GM18519 (cell line): ENCODE data around the gene XAB2.

ENCODE experiments used
- ATAC-seq: cut with Tn5 transposase; IDR thresholded peaks from one replicate; pipeline ENCODE4 v1.9.1; 2021; ENCODE audit warnings: mild to moderate bottlenecking, moderate library complexity; ENCODE audit not compliant: unreplicated experiment, low FRiP score

XAB2 gene

GRCh38 chr19:7636317-7636690, 7.0 kb upstream of the XAB2 start:
- ATAC-seq = no peak

- no peak for ATAC-seq
Observed at GRCh38 chr19:7635670-7636069, 6.3 kb upstream of the XAB2 start.

- no peak for ATAC-seq
Observed at GRCh38 chr19:7633698-7634097, 4.4 kb upstream of the XAB2 start, which contains the start of gene PCP2. PCP2 (minus strand) TSS chr19:7633719; CDS start chr19:7633457, 262 bp downstream.

- no peak for ATAC-seq
Observed at GRCh38 chr19:7632340-7633203, 3.2 kb upstream of the XAB2 start.

- ATAC-seq = no peak
Observed at GRCh38 chr19:7631577-7631976, 2.2 kb upstream of the XAB2 start.

- no peak for ATAC-seq
Observed at GRCh38 chr19:7628589-7629311, 595 bp downstream of the XAB2 start.

- no peak for ATAC-seq
Observed at GRCh38 chr19:7627166-7627565, 2.2 kb downstream of the XAB2 start.

- ATAC-seq = no peak
Observed at GRCh38 chr19:7625763-7626372, 3.5 kb downstream of the XAB2 start.

- ATAC-seq = no peak
Observed at GRCh38 chr19:7624810-7625209, 4.5 kb downstream of the XAB2 start.

- no peak for ATAC-seq
Observed at GRCh38 chr19:7623725-7624603, 5.4 kb downstream of the XAB2 start.

GRCh38 chr19:7622933-7623685, 6.2 kb downstream of the XAB2 start:
- ATAC-seq = no peak

- no peak for ATAC-seq
Observed at GRCh38 chr19:7620442-7621412, 8.6 kb downstream of the XAB2 start.

- no peak for ATAC-seq
Observed at GRCh38 chr19:7619671-7620441, 9.5 kb downstream of the XAB2 start.

- ATAC-seq = no peak
Observed at GRCh38 chr19:7618771-7619510, 10.4 kb downstream of the XAB2 start.

GRCh38 chr19:7618348-7618747, 11.0 kb downstream of the XAB2 start:
- ATAC-seq = no peak

GRCh38 chr19:7617735-7618134, 11.6 kb downstream of the XAB2 start:
- no peak for ATAC-seq

GRCh38 chr19:7617172-7617571, 12.2 kb downstream of the XAB2 start:
- ATAC-seq = no peak
